GM21825 (cell line): ENCODE results near the gene CTBP1.
"Not testable (repeated sequence)": the region's sequence is repeated elsewhere in the genome, so short reads cannot be mapped to it uniquely, and the experiment has no call there.

Source experiments
- ATAC-seq: cut with Tn5 transposase; IDR thresholded peaks from one replicate; pipeline ENCODE4 v1.9.1; 2021; ENCODE audit warnings: mild to moderate bottlenecking, moderate library complexity; ENCODE audit not compliant: unreplicated experiment

CTBP1 gene

GRCh38 chr4:1248245-1249147, at the start of gene CTBP1:
Gene CTBP1 (minus strand): TSS chr4:1249130. CDS start chr4:1241331, 7,799 bp downstream.
- ATAC-seq = peak; percentile 39

DNA sequence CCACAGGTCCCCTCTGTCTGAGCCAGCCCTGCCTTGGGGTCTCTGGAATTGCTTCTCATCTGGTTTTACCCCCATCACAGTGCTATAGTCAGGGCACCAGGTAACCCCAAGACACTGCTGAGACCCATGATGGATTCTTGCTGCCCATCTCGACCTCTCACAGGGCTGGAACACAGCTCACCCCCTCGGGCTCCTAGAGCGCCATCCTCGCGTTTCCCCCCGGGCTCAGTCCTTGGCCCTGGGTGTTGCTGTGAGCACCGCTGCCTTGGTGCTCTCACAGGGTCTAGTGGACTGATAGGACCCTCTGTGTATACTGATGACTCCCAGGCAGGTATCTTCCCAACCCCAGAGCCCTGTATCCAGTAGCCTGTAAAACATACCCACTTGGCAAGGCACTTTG, 49.5 kb upstream of the CTBP1 start:
- ATAC-seq = no peak

- no peak for ATAC-seq
These were observed 48.8 kb upstream of the CTBP1 start for GRCh38 chr4:1297456-1298325.

DNA sequence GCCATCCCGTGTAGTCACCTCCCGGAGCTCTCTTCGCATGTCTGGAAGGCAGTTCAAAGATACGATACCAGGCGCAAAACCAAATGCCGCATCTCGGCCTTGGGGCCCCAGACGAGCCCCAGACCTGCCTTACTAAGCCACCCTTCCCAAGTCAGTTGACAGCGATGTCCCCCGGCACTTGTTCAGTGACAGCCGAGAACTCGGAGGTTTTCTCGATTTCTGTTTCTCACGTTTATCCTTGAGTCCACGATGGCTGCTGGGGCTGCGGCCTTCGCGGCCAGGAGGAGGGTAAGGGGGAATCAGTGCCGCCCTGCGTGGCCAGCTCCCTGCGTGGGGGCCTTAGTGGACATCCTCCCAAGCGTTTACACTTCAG, 48.1 kb upstream of the CTBP1 start:
- ATAC-seq = no peak

DNA sequence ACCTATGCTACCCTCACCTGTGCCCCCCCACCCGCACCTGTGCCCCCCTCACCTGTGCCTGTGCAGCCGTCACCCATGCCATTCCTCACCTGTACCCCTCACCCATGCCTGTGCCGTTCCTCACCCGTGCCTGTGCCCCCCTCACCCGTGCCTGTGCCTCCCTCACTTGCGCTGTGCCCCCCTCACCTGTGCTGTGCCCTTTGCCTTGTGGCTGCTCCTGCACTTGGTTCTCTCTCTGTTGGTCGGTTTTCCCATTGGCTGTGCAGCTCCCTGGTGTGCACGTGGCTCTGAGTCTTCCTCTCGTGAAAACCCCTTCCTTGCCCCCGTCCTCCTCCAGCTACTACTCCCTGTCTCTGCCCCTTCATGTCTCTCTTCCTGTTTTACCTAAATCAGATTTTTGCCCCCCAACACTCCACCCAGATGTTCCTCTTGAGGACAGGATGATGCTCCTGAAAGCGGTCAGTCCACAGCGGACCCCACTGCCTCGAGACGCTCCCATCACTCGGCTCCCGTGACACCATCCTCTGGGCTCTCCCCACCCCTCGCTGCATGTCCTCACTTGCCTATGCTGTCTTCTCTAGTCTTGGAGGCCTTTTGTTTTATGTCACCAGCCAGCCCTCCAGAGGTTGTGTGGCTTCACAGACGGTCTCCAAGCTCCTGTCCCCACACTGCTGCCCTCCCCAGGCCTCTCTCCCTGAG, 47.5 kb upstream of the CTBP1 start:
- ATAC-seq = no peak

GRCh38 chr4:1295405-1296055, 46.6 kb upstream of the CTBP1 start:
- ATAC-seq = no peak

DNA sequence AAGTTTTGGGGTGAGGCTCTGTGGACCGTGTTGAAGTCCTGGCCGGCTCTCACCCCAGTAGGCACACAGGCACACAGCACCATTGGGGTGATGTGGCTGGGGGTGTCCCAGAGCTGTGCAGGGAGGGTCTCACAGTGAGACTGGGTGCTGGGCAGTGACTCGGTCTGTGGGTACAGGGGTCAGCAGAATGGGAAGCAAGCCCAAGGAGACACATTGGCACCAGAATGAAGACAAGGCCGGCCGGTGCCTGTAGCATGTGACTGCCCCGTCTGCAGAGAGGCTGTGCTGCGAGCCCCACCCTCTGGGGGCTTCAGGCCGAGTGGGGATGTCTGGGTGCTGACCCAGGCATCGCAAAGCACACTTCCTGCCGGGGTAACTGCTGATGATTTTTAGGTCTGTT, 46.0 kb upstream of the CTBP1 start:
- ATAC-seq = no peak

- ATAC-seq = no peak
These were observed 45.5 kb upstream of the CTBP1 start for GRCh38 chr4:1294424-1294823.

DNA sequence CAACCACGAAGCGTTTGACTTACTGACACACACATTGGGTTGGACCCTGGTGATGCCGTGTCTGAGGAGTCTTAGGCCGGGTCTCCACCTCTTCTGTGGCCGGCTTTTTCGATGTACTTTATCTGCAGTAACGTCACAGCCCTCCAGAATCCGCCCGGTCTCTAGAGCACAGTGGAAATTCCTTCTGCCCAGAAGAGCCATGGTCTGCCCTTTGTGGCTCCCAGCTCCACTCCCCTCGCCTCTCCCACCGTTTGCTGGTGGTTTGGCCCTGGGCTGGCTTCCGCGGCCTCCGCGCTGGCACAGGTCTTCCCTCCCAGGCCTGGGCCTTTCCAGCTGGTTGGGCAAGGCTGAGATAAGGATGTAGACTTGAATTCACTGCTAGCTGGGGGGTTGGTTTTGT, 45.1 kb upstream of the CTBP1 start:
- ATAC-seq = no peak

DNA sequence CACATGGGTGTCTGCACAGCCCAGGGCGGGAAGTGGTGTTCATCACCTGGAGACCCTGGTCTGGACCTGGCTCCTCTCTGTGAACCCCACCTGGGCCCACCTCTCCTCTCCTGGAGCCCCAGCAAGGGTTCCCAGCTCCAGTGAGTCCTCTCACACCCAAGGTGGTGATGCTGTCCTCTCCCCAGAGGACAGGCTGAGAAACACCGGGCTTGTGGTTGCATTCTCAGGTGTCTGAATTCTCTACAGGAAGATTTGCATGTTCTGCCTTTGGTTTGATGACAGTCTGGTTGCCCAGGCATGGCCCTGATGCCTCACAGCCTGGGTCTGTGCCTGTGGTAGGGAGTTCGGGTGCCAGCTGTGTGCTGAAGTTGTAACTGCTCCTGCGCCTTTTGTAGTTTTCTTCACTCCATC, 44.6 kb upstream of the CTBP1 start:
- no peak for ATAC-seq

DNA sequence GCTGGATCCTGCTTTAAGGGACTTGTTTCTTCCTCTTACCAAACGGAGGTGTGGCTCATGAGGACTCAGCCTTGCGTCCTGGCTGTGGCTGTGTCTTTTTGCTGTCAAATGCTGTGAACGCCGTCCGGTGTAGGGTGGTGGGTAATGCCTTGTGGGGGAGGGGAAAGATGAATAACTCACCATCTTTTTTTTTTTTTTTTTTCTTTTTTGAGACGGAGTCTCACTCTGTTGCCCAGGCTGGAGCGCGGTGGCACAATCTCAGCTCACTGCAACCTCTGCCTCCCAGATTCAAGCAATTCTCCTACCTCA, 43.7 kb upstream of the CTBP1 start:
- not testable (repeated sequence) for ATAC-seq

DNA sequence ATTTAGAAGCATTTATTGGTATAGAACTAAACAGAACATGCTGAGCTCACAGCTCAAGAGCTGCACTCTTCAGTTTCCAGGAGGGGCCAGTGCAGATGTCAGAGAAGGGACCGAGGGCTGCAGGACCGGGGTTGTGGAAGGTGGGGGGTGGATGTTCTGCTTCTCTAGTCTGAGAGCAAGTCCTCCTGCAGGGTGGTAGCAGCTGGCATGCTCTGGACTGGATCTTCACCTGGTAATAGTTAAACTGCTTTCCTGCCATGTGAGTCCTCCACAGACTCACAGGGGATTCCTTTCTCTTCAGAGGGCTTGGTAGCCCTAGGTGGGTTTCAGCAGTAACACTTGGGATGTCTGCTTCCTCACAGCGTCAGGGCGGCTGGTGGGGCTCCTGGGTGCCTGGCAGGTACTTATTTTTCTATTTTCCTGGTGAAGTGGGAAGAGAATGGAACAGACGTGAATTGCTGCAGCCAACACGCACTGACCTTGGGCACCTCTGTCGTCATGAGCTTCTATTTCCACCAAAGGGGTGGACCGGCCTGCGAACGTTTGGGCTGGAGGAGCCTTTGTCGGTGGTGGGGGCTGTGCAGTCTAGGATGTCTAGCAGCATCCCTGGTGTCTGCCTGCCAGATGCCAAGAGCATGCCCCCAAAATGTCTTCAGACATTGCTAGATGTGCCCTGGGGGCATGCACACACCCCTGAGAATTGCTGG, 43.2 kb upstream of the CTBP1 start:
- ATAC-seq = no peak

GRCh38 chr4:1291091-1291490, 42.2 kb upstream of the CTBP1 start:
- ATAC-seq = no peak

DNA sequence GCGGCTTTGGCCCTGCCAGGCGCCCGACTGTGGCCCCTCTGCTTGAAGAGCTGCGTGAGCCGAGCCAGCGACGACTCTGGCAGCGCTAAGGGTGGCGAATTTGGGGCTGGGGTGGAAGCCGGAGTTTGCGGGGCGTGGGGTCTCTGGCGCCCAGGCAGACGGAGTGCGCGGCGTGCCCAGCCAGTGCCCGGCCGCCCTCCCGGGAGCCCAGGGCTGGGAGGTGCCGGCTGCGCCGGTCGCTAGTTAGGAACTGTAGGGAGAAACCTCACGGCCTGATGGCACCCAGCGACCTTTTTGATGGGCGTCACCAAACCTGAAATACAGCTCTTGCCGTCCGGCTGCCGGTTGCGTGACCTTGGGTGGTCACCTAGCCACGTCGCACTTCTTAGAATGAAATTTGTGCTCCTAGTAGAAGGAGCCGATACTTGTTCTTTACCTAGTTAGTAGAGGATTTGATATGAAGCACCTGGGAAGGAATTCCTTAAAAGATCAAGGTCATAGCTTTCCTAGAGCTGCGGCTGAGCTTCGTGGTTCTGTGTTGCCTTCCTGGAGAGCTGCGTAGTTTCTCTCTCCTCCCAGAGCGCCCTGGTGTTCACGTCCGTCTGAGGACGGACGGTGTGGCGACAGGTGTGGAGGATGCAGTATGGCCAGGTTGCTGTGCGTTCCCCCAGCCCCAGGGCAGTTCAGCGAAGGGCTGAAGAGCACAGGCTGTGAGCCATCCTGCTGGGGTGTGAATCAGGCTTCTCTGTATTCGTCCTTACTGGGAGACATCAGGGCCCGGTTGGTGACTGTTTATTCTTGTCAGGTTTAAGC, 41.4 kb upstream of the CTBP1 start:
- peak; percentile 7 for ATAC-seq

DNA sequence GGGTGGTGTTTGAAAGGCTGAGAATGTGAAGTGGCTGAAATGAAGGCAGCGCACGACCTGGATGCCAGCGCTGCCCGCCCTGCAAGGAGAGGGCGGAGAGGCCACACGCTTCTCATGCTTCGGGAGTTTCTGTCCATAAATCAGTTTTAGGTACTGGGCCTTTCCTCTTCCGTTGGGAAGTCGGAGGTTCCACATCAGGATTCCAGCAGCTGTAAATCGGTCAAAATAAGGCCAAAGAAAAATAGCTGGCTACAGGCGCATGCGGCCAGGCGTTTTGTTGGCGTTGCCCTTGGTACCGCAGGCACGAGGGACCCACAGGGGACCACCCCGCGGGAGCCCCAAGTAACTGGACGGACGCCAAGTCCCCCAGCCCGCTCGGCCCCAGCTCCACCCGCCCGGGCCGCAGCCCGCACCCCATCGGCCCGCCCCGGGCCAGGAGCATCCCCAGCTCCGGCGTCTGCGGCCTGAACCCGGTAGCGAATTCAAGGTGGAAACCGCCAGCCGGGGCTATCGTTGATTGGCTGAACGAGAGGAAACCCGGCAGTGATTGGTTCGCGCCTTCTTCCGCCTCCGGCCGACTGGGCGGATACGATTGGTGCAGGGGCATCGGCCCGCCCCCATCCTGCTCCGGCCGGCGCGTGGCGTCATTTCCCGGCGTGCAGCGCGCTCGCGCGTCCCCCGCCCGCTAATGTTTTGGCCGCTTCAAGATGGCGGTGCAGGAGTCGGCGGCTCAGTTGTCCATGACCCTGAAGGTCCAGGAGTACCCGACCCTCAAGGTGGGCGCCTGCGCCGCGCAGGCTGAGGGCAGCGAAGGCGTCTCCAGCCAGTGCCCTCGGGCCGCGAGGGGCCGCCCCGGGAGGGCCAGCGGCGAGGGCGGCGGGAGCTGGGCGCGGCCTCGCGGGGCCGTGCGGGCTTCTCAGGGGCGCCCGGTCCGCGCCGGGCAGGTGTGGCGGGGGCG, 40.6 kb upstream of the CTBP1 start, which contains the start of gene MAEA:
TSS of gene MAEA (plus strand) at position 685 of the 958 bp plus-strand sequence. CDS start at position 708, 23 bp downstream.
- peak; percentile 86 for ATAC-seq

- ATAC-seq = no peak
These were observed 39.9 kb upstream of the CTBP1 start for GRCh38 chr4:1288786-1289185.

DNA sequence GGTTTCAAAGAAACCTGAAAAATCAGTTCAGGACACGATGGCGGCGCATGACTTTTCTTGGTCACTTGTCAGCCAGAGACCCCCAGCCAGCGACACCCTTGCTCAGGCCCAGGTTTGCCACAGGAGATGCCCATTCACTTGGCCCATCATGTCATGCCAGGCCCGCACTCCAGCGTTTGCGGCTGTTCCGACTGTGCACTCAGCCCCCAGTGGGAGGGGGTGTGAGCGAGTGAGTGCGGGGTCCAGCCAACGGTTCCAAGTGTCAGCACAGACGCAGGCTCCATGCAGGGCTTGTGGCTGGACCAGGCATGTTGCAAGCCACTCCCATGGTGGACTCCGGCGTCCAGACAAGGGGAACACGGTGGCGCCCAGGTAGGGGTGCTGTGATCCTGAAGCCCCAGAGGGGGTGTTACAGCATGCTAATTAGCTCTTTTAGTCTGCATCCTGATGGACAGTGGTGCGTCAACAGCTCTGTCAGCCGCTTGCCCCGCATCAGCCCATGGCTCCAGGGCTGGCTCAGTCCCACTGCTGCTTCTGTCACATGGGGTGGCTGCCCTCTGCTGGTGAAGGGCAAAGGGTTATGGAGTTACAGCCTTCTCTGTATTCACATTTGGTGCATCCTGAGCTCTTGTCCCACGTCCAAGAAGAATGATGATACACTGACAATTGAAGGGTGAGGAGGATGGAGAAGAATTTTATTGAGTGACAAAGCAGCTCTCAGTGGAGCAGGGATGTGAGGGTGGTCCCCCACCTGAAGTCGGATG, 37.0 kb upstream of the CTBP1 start:
- ATAC-seq = no peak
